Gastrocnemius medialis (tissue), 4 donors: ENCODE measurements around the gene EMX2.

Experiments
- CTCF ChIP-seq, 5 experiments: fragments of 450-650 bp in 3 of 5; fragments of 200-600 bp in 2 of 5; sonication (generic) in 2 of 5; IDR thresholded peaks in 4 of 5; conservative IDR thresholded peaks in 1 of 5; 1 replicate in 4 of 5; 2 replicates in 1 of 5; pipeline ENCODE4 v1.5.1; 2016 to 2019; ENCODE audit warnings: antibody characterized with exemption in 5 of 5, mild to moderate bottlenecking in 3 of 5, moderate library complexity in 3 of 5
- POLR2A ChIP-seq, 2 donors: fragments of 450-650 bp; IDR thresholded peaks; one replicate each; pipeline ENCODE4 v1.6.1; 2017; ENCODE audit warnings: antibody characterized with exemption in 2 of 2, mild to moderate bottlenecking in 2 of 2, moderate library complexity in 2 of 2

- TF ChIP-seq CTCF (IDR thresholded peaks at IDR 0.05 in 4 of 5, conservative IDR thresholded peaks at IDR 0.05 in 1 of 5) (no peak), POLR2A (IDR thresholded peaks at IDR 0.05) (no peak)
These were observed 44.8 kb upstream of the EMX2 start for GRCh38 chr10:117497736-117498135.
